HL-60/S4 treated with phorbol 12-myristate 13-acetate at 8.2 ng/mL for 4 days and 3 days (cell line): ENCODE data around the gene CCNG1.
"Not testable (repeated sequence)": the region's sequence is repeated elsewhere in the genome, so short reads cannot be mapped to it uniquely, and the experiment has no call there.

Source experiments
- in situ Hi-C: fragments of 300-500 bp; cut with MboI; formaldehyde crosslinking; loops from 2 replicates; pipeline ENCODE4 v1.15.0; 2022; ENCODE audit warnings: low sequenced_read_pairs

CCNG1 gene, protein sequence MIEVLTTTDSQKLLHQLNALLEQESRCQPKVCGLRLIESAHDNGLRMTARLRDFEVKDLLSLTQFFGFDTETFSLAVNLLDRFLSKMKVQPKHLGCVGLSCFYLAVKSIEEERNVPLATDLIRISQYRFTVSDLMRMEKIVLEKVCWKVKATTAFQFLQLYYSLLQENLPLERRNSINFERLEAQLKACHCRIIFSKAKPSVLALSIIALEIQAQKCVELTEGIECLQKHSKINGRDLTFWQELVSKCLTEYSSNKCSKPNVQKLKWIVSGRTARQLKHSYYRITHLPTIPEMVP

DNA sequence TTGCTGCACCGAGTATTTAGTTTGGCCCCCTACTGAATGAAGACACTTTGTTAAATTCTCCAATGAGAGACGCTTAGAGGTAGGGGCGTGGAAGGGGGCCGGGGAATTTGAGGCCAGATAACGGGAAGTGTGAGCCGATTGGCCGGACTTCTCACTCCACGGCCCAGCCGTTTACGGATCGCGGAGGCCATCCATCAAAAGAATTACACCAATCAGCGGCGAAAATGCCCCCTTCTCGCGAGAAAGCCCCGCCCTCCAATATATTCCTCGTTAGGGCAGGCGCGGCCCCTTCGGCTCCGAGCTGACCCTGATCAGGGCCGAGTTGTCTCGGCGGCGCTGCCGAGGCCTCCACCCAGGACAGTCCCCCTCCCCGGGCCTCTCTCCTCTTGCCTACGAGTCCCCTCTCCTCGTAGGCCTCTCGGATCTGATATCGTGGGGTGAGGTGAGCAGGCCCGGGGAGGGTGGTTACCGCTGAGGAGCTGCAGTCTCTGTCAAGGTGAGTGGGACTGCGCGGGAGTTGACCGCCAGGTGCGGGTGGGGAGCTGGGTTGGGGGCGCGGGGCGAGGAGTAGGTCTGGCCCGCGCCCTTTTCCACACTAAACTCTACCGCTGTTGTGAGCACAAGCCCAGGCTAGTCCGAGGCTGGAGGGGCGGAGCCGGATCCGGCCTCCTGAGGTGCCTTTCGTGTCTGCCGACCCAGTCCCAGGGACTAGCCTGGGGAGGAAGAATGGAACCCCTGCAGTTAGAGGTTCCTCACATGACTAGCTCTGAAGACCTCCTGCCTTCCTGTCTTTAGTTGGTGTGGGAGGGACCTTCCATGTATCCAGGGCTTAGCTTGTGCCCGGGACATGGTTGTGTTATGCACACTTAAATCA lies at the start of gene CCNG1:
Gene CCNG1, plus strand, starts transcription at position 287 of the 874 bp plus-strand sequence. CDS start 1,662 bp downstream, outside the sequence.
- in situ Hi-C loops = no loop called here

DNA sequence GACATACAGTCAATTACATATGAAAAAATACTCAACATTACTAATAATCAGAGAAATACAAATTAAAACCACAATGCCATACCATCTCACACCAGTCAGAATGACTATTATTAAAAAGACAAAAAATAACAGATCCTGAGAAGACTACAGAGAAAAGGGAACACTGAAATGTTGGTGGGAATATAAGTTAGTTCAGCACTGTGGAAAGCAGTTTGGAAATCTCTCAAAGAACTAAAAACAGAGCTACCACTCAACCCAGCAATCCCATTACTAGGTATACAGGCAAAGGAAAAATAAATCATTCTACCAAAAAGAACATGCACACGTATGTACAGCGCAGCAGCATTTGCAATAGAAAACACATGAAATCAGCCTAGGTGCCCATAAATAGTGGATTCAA lies 41.6 kb upstream of the CCNG1 start:
- in situ Hi-C loops = no loop called here

GRCh38 chr5:163396818-163397340 lies 40.5 kb upstream of the CCNG1 start:
- in situ Hi-C loops = not testable (repeated sequence)

GRCh38 chr5:163397354-163397753 lies 40.0 kb upstream of the CCNG1 start:
- in situ Hi-C loops = no loop called here

DNA sequence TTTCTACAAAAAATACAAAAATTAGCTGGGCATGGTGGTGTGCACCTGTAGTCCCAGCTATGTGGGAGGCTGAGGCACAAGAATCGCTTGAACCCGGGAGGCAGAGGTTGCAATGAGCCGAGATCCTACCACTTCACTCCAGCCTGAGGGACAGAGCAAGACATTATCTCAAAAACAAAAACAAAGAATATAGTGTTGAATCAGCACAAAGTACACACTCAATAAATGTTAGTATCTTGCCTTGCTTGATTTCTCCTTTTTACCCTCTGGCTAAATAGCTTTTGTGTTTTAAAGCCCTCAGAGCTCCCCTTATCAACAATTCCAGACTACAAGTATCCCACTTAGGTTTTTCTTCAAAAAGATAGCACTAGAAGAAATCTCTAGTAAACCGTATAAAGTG lies 37.5 kb upstream of the CCNG1 start:
- in situ Hi-C loops = no loop called here

GRCh38 chr5:163401271-163401670 lies 36.1 kb upstream of the CCNG1 start:
- in situ Hi-C loops = no loop called here

DNA sequence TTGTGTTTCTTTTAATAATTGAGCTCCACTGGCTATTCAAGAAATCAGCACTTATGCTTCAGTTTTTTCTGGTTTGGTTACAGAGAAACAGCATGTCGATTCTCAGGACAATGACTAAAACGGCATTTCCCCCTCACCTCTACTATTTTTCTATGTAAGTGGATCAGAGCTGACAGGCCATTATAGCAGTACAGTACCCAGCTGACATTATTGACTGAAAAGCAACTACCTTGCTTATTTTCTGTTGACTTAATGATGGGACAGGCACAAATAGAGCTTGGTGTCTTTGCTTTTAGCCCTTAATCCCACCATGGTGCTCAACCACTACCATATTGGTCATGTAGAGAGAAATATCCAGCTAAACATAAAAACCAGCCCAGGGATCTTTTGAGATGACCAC lies 35.4 kb upstream of the CCNG1 start:
- in situ Hi-C loops = no loop called here

DNA sequence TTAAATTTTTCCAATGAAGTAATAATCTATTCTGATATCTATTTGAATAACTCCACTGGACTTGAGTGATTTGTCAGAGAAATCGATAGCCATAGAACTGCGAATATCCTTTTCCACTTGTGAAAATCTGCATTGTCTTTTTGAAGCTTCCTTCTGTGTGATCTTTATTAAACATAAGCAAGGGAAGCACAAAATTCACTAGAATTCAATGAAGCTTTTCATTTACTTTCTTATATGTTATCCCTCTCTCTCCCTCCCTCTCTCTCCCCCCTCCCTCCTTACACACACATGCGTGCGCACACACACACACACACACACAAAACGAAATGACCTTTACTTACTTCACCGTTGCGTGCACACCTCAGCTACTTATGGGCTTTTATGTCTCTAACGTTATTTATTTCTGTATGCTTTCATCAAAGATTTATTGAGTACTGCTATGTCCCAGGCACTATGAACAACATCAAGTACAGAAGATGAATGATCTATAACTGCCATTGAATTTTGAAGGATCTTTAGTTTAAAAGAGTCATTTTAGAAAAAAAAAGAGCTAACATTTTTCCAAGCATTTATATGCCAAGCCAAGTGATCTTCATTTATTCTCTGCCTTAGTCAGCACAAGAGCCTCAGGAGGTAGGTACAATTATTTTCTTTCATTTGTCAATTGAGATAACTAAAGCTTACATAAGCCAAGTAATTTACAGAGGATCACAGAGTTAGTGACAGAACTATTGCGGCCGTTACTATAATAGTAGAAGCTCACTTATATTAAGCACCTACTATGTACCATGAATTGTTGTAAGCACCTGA lies 32.8 kb upstream of the CCNG1 start:
- in situ Hi-C loops = no loop called here

- in situ Hi-C loops = no loop called here
Measured at GRCh38 chr5:163407034-163407655, 30.2 kb upstream of the CCNG1 start.

- in situ Hi-C loops = no loop called here
Measured at GRCh38 chr5:163408311-163408923, 29.0 kb upstream of the CCNG1 start.

DNA sequence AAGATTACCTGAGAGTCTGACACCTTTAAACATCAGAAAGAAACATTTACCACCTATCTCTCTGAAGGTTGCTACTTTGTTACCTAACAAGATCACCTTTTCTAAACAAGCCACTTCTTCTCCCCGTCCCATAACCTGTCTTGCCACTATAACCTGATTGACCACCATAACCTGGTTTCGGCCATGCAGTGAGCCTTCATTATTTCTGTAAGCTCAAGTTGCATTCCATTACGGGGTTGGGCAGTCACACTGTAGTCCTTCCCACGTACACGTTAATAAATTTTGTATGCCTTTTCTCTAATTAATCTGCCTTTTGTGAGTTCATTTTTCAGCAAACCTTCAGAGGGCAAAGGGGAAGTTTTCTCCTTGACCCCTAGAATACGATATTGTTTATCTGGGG lies 28.0 kb upstream of the CCNG1 start:
- in situ Hi-C loops = no loop called here

DNA sequence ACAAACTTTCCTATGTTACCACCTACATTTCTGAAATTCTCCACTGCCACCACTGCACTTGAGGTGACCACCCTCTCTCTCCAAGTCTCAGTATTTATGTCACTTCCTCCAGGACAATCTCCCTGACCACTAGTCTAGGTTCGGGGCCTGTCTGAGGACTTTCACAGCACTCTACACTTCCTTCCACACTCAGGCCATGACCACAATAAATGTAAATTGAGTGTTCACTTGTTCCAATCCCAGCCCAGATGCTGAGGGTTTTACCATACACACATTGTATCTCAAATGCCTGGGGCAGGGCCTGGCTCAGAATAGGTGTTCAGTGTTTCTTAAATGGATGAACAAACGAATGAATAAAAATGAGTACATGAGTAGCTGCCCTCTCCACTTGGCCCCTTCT lies 26.9 kb upstream of the CCNG1 start:
- in situ Hi-C loops = no loop called here

DNA sequence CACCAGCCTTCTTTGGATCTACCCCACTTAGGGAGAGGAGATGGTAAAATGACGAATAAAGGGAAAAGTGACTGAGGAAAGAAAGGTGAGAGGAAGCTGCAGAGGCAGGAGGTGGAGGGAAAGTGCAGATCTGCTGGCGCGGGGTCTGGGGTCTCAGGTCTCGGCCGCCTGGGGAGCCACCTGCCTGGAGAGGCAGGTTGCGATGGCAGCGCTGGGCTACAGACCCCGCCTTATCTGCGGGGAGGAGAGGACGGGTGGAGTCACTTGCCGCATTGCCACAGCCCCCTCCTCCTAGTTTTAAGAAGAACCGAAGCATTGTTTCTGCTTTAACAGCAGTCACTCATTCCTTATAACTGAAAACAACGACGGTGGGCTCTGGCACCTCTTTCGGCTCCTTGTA lies 21.7 kb upstream of the CCNG1 start:
- in situ Hi-C loops = not testable (repeated sequence)

DNA sequence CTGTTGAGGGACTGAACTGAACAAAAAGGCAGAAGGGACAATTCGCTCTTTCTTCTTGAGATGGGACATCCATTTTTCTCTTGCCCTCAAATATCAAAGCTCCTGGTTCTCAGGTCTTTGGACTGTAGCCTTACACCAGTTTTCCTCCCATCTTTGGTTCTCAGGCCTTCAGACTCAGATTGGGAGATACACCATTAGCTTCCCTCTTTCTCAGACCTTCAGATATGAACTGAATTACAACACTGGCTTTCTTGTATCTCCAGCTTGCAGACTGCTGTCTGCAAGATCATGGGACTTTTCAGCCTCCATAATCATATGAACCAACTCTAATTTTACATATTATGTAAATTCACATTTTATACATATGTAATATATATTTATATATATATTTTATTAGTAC lies 12.6 kb upstream of the CCNG1 start:
- in situ Hi-C loops = no loop called here

- in situ Hi-C loops = not testable (repeated sequence)
Measured at GRCh38 chr5:163426128-163426527, 11.3 kb upstream of the CCNG1 start.

GRCh38 chr5:163432544-163432943 lies 4.9 kb upstream of the CCNG1 start:
- in situ Hi-C loops = no loop called here

DNA sequence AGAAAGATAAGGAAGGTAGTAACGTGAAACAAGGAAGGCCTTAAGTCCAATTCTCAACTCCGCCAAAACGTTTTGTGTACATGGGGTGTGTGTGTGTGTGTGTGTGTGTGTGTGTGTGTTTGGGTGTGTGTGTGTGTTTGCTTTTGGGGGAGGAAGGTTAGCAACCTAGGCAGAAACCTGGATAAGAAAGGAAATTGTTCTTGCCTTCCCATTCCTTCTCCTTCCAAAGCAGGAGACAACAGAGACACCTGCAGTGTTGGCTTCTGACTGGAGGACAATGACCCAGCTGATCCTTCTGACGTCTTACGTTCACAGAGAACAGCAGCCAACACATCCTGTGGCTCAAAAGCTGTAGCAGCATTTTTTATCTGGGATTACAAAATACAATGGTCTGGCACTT lies 4.1 kb upstream of the CCNG1 start:
- in situ Hi-C loops = no loop called here

GRCh38 chr5:163434401-163434866 lies 3.0 kb upstream of the CCNG1 start:
- in situ Hi-C loops = no loop called here

DNA sequence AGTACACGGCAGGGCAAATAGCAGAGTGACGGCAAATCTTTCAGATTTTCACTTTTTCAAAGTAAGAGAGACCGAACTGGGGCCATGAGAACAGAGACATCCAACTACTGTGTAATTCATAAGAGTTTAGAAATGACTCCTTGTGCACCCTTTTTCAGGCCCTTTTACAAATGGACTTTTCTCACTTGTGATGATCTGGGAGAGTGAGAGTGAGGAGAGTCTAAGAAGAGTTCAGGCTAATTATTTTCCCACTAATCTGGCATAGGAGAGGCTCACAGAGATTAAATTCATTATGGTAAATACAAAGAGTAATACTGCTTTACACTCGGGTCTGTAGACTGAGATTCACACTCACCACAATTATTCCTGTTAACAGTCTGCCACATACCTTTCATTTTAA lies 880 bp upstream of the CCNG1 start:
- in situ Hi-C loops = no loop called here

GRCh38 chr5:163437011-163437308 lies 435 bp upstream of the CCNG1 start:
- in situ Hi-C loops = no loop called here

GRCh38 chr5:163439092-163439425 lies 1.7 kb downstream of the CCNG1 start:
- in situ Hi-C loops = no loop called here
